D721Med (cell line): ENCODE data around the gene CCSAP.
"Not testable (repeated sequence)": the region's sequence is repeated elsewhere in the genome, so short reads cannot be mapped to it uniquely, and the experiment has no call there.

Experiments
- DNase-seq: peaks from one replicate; pipeline ENCODE4 v3.0.0; 2011; ENCODE audit warnings: low spot score; ENCODE audit not compliant: insufficient read length
- FAIRE-seq: peaks from 2 replicates; lab custom pipeline; 2011; peaks lifted over from hg19 to GRCh38; lab: Jason Lieb, UNC
- CTCF ChIP-seq: IDR thresholded peaks from 2 replicates; pipeline ENCODE4 v1.5.1; 2012; ENCODE audit warnings: mild to moderate bottlenecking, control low read depth; ENCODE audit not compliant: insufficient read depth; ENCODE audit errors: missing control alignments

Gene CCSAP

GRCh38 chr1:229339520-229339919 lies 3.3 kb downstream of the CCSAP start:
- no peak for TF ChIP-seq CTCF
- no peak for FAIRE-seq
- DNase-seq: no peak

DNA sequence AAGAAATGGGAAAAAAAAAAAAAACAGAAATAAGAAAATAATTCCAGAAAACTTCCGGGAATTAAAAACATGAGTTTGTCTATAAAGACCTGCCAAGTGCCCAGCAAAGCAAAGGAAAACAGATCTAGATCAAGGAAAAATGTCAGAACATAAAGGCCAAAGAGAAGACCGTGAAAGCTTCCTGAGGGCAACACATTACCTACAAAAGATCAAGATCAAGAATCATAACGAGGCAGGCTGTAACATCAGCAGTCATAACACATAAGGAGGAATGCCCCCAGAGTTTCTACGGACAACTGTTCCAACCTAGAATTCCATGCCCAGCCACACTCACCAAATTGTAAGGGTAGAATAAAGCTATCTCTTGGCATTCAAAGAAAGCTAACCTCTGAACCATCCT lies 3.8 kb downstream of the CCSAP start:
- DNase-seq: no peak
- peak; percentile 74 for FAIRE-seq
- TF ChIP-seq CTCF: no peak

DNA sequence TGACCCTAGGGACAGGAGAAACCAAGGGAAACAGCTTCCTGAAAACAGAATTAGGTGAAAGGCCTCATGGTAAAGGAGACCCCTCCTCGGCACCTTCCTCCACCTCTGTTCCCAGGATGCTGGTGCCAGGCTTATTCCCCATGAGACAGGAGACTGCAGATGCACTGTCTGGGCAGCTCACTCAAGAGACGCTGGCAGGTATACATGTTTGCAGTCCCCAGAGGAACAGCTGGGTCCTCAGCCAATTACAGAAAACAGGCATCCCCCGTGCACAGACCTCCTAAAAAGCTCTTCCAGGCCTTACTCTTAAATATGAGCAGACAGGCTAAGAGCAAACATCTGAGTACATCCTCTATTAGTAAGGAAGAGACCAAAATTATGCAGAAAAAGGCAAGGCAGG lies 6.5 kb downstream of the CCSAP start:
- DNase-seq: no peak
- TF ChIP-seq CTCF: no peak
- no peak for FAIRE-seq

DNA sequence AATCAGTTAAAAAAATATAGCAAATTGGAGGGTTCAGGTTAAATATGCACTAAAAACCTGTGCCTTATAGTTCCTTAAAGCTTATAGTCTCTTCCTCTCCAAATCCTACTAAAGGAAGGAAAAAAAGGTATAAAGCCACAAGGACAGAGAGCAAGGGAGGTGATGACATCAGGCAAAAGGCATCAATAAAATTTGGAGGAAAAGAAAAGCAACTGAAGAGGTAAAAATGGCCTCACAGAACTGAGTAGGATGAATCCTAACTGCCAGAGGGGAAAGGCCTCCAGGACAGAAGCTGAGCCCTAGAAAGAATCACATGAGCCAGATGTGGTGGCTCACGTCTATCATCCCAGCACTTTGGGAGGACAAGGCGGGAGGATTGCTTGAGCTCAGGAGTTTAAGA lies 8.1 kb downstream of the CCSAP start:
- FAIRE-seq: no peak
- DNase-seq: no peak
- TF ChIP-seq CTCF: no peak

GRCh38 chr1:229334269-229334668 lies 8.6 kb downstream of the CCSAP start:
- FAIRE-seq (no peak), DNase-seq (no peak)
- TF ChIP-seq CTCF: no peak

GRCh38 chr1:229328598-229329362 lies 14.1 kb downstream of the CCSAP start:
- TF ChIP-seq CTCF: no peak
- DNase-seq (no peak), FAIRE-seq (no peak)

DNA sequence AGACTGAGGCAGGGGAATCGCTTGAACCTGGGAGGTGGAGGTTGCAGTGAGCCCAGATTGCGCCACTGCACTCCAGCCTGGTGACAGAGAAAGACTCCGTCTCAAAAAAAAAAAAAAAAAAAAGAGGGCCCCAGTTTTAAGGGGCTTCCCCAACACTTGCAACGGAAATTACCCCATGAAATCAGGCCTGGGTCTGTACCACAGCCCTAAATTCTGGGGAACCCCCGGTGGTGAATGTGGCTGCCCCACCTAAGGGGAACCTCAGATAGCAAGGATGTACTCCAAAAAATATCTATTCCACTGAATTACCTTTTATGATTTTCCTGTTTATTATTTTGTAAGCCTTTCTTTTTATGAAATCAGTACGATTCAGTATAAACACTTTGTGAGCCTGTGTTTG lies 15.1 kb downstream of the CCSAP start:
- DNase-seq, FAIRE-seq: not testable (repeated sequence)
